ENCODE data around the gene MAGED1.

Gene MAGED1

GRCh38 chrX:51892921-51893745, at the start of gene MAGED1:
MAGED1 (plus strand) TSS chrX:51893623; CDS start chrX:51894305, 682 bp downstream.
- Histone ChIP-seq H3K4me1 (ENCODE audit: control insufficient read depth, low read depth, low read length) (peaks cover 5% of the 10 kb centered on the region), H3K4me3 (ENCODE audit: low read length) (peak within 1 kb of the TSS; percentile 78), H3K9me3 (ENCODE audit: control insufficient read depth, low read depth, low read length) (peaks cover 4% of the 10 kb centered on the region), H3K27ac (ENCODE audit: low read length) (peak within 1 kb of the TSS; percentile 27), H3K9ac (ENCODE audit: low read length) (peak within 1 kb of the TSS; percentile 79), H3K36me3 (ENCODE audit: control insufficient read depth, low read depth, low read length) (peaks cover 17% of the 10 kb centered on the region), H3K27me3 (ENCODE audit: control insufficient read depth, insufficient read depth, low read length) (no peaks in the 10 kb centered on the region)

- Histone ChIP-seq H3K4me3 (ENCODE audit: low read length) (no peak overlapping the region), H3K27ac (ENCODE audit: low read length) (no peak overlapping the region), H3K4me1 (ENCODE audit: control insufficient read depth, low read depth, low read length) (peaks cover 23% of the 10 kb centered on the region), H3K27me3 (ENCODE audit: control insufficient read depth, insufficient read depth, low read length) (no peaks in the 10 kb centered on the region), H3K9me3 (ENCODE audit: control insufficient read depth, low read depth, low read length) (peaks cover 3% of the 10 kb centered on the region), H3K36me3 (ENCODE audit: control insufficient read depth, low read depth, low read length) (no peaks in the 10 kb centered on the region), H3K9ac (ENCODE audit: low read length) (no peak overlapping the region)
Observed at GRCh38 chrX:51847463-51847862, 46.0 kb upstream of the MAGED1 start.

- H3K27me3 ChIP-seq (ENCODE audit: control insufficient read depth, insufficient read depth, low read length), result no peaks in the 10 kb centered on the region
- peak overlapping the region; percentile 2 for H3K27ac ChIP-seq (ENCODE audit: low read length)
- H3K9me3 ChIP-seq (ENCODE audit: control insufficient read depth, low read depth, low read length), result peaks cover 20% of the 10 kb centered on the region
- peaks cover 4% of the 10 kb centered on the region for H3K36me3 ChIP-seq (ENCODE audit: control insufficient read depth, low read depth, low read length)
- H3K9ac ChIP-seq (ENCODE audit: low read length), result peak overlapping the region; percentile 9
- H3K4me3 ChIP-seq (ENCODE audit: low read length), result peak overlapping the region; percentile 12
- H3K4me1 ChIP-seq (ENCODE audit: control insufficient read depth, low read depth, low read length), result peaks cover 42% of the 10 kb centered on the region
Observed at GRCh38 chrX:51851507-51852085, 41.8 kb upstream of the MAGED1 start.

- peak overlapping the region; percentile 12 for H3K4me3 ChIP-seq (ENCODE audit: low read length)
- peak overlapping the region; percentile 42 for H3K9ac ChIP-seq (ENCODE audit: low read length)
Observed at GRCh38 chrX:51852096-51852495, 41.3 kb upstream of the MAGED1 start.

GRCh38 chrX:51852621-51853020, 40.8 kb upstream of the MAGED1 start:
- H3K4me3 ChIP-seq (ENCODE audit: low read length), result peak overlapping the region; percentile 42
- peaks cover 28% of the 10 kb centered on the region for H3K9me3 ChIP-seq (ENCODE audit: control insufficient read depth, low read depth, low read length)
- H3K9ac ChIP-seq (ENCODE audit: low read length), result peak overlapping the region; percentile 42
- H3K36me3 ChIP-seq (ENCODE audit: control insufficient read depth, low read depth, low read length), result peaks cover 7% of the 10 kb centered on the region
- peak overlapping the region; percentile 2 for H3K27ac ChIP-seq (ENCODE audit: low read length)
- H3K4me1 ChIP-seq (ENCODE audit: control insufficient read depth, low read depth, low read length), result peaks cover 37% of the 10 kb centered on the region
- H3K27me3 ChIP-seq (ENCODE audit: control insufficient read depth, insufficient read depth, low read length), result no peaks in the 10 kb centered on the region

More at GRCh38 chrX:51852096-51852495, 41.3 kb upstream of the MAGED1 start:
- Histone ChIP-seq H3K27me3 (ENCODE audit: control insufficient read depth, insufficient read depth, low read length) (no peaks in the 10 kb centered on the region), H3K4me1 (ENCODE audit: control insufficient read depth, low read depth, low read length) (peaks cover 42% of the 10 kb centered on the region), H3K27ac (ENCODE audit: low read length) (peak overlapping the region; percentile 2), H3K9me3 (ENCODE audit: control insufficient read depth, low read depth, low read length) (peaks cover 23% of the 10 kb centered on the region), H3K36me3 (ENCODE audit: control insufficient read depth, low read depth, low read length) (peaks cover 7% of the 10 kb centered on the region)

GRCh38 chrX:51853251-51853650, 40.2 kb upstream of the MAGED1 start:
- peak overlapping the region; percentile 42 for H3K4me3 ChIP-seq (ENCODE audit: low read length)
- H3K9me3 ChIP-seq (ENCODE audit: control insufficient read depth, low read depth, low read length), result peaks cover 31% of the 10 kb centered on the region
- peak overlapping the region; percentile 2 for H3K27ac ChIP-seq (ENCODE audit: low read length)
- no peaks in the 10 kb centered on the region for H3K27me3 ChIP-seq (ENCODE audit: control insufficient read depth, insufficient read depth, low read length)
- H3K9ac ChIP-seq (ENCODE audit: low read length), result peak overlapping the region; percentile 42
- peaks cover 35% of the 10 kb centered on the region for H3K4me1 ChIP-seq (ENCODE audit: control insufficient read depth, low read depth, low read length)
- H3K36me3 ChIP-seq (ENCODE audit: control insufficient read depth, low read depth, low read length), result peaks cover 7% of the 10 kb centered on the region

GRCh38 chrX:51855698-51856097, 37.7 kb upstream of the MAGED1 start:
- H3K4me3 ChIP-seq (ENCODE audit: low read length), result no peak overlapping the region
- H3K4me1 ChIP-seq (ENCODE audit: control insufficient read depth, low read depth, low read length), result peaks cover 32% of the 10 kb centered on the region
- no peak overlapping the region for H3K27ac ChIP-seq (ENCODE audit: low read length)
- no peak overlapping the region for H3K9ac ChIP-seq (ENCODE audit: low read length)
- peaks cover 37% of the 10 kb centered on the region for H3K9me3 ChIP-seq (ENCODE audit: control insufficient read depth, low read depth, low read length)
- H3K36me3 ChIP-seq (ENCODE audit: control insufficient read depth, low read depth, low read length), result peaks cover 7% of the 10 kb centered on the region
- H3K27me3 ChIP-seq (ENCODE audit: control insufficient read depth, insufficient read depth, low read length), result no peaks in the 10 kb centered on the region

- H3K36me3 ChIP-seq (ENCODE audit: control insufficient read depth, low read depth, low read length), result peaks cover 7% of the 10 kb centered on the region
- no peak overlapping the region for H3K9ac ChIP-seq (ENCODE audit: low read length)
- H3K9me3 ChIP-seq (ENCODE audit: control insufficient read depth, low read depth, low read length), result peaks cover 37% of the 10 kb centered on the region
- no peaks in the 10 kb centered on the region for H3K27me3 ChIP-seq (ENCODE audit: control insufficient read depth, insufficient read depth, low read length)
- no peak overlapping the region for H3K4me3 ChIP-seq (ENCODE audit: low read length)
- H3K27ac ChIP-seq (ENCODE audit: low read length), result no peak overlapping the region
- H3K4me1 ChIP-seq (ENCODE audit: control insufficient read depth, low read depth, low read length), result peaks cover 19% of the 10 kb centered on the region
Observed at GRCh38 chrX:51857159-51857733, 36.2 kb upstream of the MAGED1 start.

GRCh38 chrX:51860679-51861078, 32.7 kb upstream of the MAGED1 start:
- Histone ChIP-seq H3K27me3 (ENCODE audit: control insufficient read depth, insufficient read depth, low read length) (no peaks in the 10 kb centered on the region), H3K27ac (ENCODE audit: low read length) (no peak overlapping the region), H3K4me1 (ENCODE audit: control insufficient read depth, low read depth, low read length) (no peaks in the 10 kb centered on the region), H3K9ac (ENCODE audit: low read length) (no peak overlapping the region), H3K9me3 (ENCODE audit: control insufficient read depth, low read depth, low read length) (peaks cover 38% of the 10 kb centered on the region), H3K36me3 (ENCODE audit: control insufficient read depth, low read depth, low read length) (peaks cover 7% of the 10 kb centered on the region), H3K4me3 (ENCODE audit: low read length) (no peak overlapping the region)

GRCh38 chrX:51862920-51863319, 30.5 kb upstream of the MAGED1 start:
- H3K27me3 ChIP-seq (ENCODE audit: control insufficient read depth, insufficient read depth, low read length), result no peaks in the 10 kb centered on the region
- H3K9me3 ChIP-seq (ENCODE audit: control insufficient read depth, low read depth, low read length), result peaks cover 22% of the 10 kb centered on the region
- H3K4me3 ChIP-seq (ENCODE audit: low read length), result no peak overlapping the region
- H3K27ac ChIP-seq (ENCODE audit: low read length), result no peak overlapping the region
- H3K9ac ChIP-seq (ENCODE audit: low read length), result no peak overlapping the region
- no peaks in the 10 kb centered on the region for H3K36me3 ChIP-seq (ENCODE audit: control insufficient read depth, low read depth, low read length)
- H3K4me1 ChIP-seq (ENCODE audit: control insufficient read depth, low read depth, low read length), result no peaks in the 10 kb centered on the region

GRCh38 chrX:51866210-51866609, 27.2 kb upstream of the MAGED1 start:
- Histone ChIP-seq H3K27ac (ENCODE audit: low read length) (no peak overlapping the region), H3K9ac (ENCODE audit: low read length) (no peak overlapping the region), H3K27me3 (ENCODE audit: control insufficient read depth, insufficient read depth, low read length) (no peaks in the 10 kb centered on the region), H3K4me3 (ENCODE audit: low read length) (no peak overlapping the region), H3K36me3 (ENCODE audit: control insufficient read depth, low read depth, low read length) (no peaks in the 10 kb centered on the region), H3K9me3 (ENCODE audit: control insufficient read depth, low read depth, low read length) (peaks cover 16% of the 10 kb centered on the region), H3K4me1 (ENCODE audit: control insufficient read depth, low read depth, low read length) (no peaks in the 10 kb centered on the region)
